ENCODE results near the gene DGKI.

DNA sequence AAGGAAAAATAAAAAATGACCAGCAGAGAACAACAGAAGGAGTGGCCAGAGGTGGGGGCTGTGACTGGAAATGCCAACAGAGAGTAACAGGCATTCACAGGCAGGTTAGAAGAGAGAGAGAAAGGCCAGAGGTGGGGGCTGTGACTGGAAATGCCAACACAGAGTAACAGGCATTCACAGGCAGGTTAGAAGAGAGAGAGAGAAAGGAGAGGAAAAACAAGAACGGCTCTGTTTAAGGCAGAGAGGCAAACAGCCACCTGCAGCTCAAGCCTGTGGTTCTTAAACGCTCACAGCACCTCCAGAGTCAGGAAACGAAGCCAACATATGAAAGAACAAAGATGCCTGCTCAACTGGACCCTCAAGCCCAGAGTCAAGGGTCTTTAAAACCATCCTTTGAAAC is 39.5 kb upstream of the DGKI start:
- TF ChIP-seq POLR2A (IDR thresholded peaks at IDR 0.05), result no peak
- no peak for TF ChIP-seq CTCF (IDR thresholded peaks at IDR 0.05)
- no peak for TF ChIP-seq POLR2AphosphoS5 (IDR thresholded peaks at IDR 0.05)
- TF ChIP-seq EP300 (IDR thresholded peaks at IDR 0.05), result no peak

Data from suprapubic skin (tissue), 4 donors.